Esophagus (tissue), 2 donors: ENCODE results near the gene TRIM2. TPM values are rescaled to one million over a fixed set of nuclear protein-coding genes. Genes with fewer than 3 reads are reported as not detected.

Experiments
- H3K27ac ChIP-seq, 2 donors: one replicate each; pipeline ENCODE4 v1.5.1; 2013; ENCODE audit warnings: low read depth in 2 of 2, mild to moderate bottlenecking in 2 of 2, inconsistent platforms in 1 of 2, low read length in 1 of 2, moderate library complexity in 1 of 2
- H3K27me3 ChIP-seq, 2 donors: one replicate each; pipeline ENCODE4 v1.6.1; 2013; ENCODE audit warnings: low read length in 2 of 2, control low read depth in 1 of 2, mild to moderate bottlenecking in 1 of 2; ENCODE audit not compliant: insufficient read depth in 2 of 2, control insufficient read depth in 1 of 2
- H3K36me3 ChIP-seq, 2 donors: one replicate each; pipeline ENCODE4 v1.6.1; 2013; ENCODE audit warnings: low read length in 1 of 2; ENCODE audit not compliant: control insufficient read depth in 2 of 2, insufficient read depth in 2 of 2
- H3K4me1 ChIP-seq, 2 donors: one replicate each; pipeline ENCODE4 v1.6.1; 2013; ENCODE audit warnings: low read length in 1 of 2; ENCODE audit not compliant: control insufficient read depth in 2 of 2, insufficient read depth in 2 of 2
- H3K4me3 ChIP-seq, 2 donors: one replicate each; pipeline ENCODE4 v1.5.1; 2013; ENCODE audit warnings: low read length in 2 of 2, mild to moderate bottlenecking in 2 of 2, low read depth in 1 of 2, moderate library complexity in 1 of 2
- H3K9me3 ChIP-seq, 2 donors: one replicate each; pipeline ENCODE4 v1.6.1; 2013; ENCODE audit warnings: mild to moderate bottlenecking in 2 of 2, low read depth in 1 of 2, low read length in 1 of 2, moderate library complexity in 1 of 2; ENCODE audit not compliant: control insufficient read depth in 2 of 2, insufficient read depth in 1 of 2
- WGBS, 2 donors: extraction: QIAGEN DNeasy Blood & Tissue Kit; methylation state at CpG; one replicate each; pipeline ENCODE4 v1.1.7; 2013; 5-methylcytosine and 5-hydroxymethylcytosine counted together
- polyA plus RNA-seq, 2 donors: library from polyadenylated mRNA; stranded (reverse); fragments of 200-250 nt; gene quantifications; one replicate each; pipeline ENCODE4 v1.2.3, GENCODE V29; 2013
- donor health status: healthy with polysubstance abuse.
- donor health status: Bipolar disorder and iron deficiency.

The TRIM2 gene
- polyA plus RNA-seq, 2 donors = 4.0 to 8.8 TPM

- no peaks in the 10 kb centered on the region for H3K9me3 ChIP-seq
- no peaks in the 10 kb centered on the region for H3K4me1 ChIP-seq
- H3K27ac ChIP-seq = no peak overlapping the region
- H3K36me3 ChIP-seq = no peaks in the 10 kb centered on the region
- H3K27me3 ChIP-seq = no peaks in the 10 kb centered on the region
- H3K4me3 ChIP-seq = no peak overlapping the region
- 87 to 88% methylated on average over 9 of the region's 9 CpGs for WGBS, 2 donors
Measured at GRCh38 chr4:153265306-153266047, 61.2 kb downstream of the TRIM2 start.

- no peak overlapping the region for H3K4me3 ChIP-seq
- WGBS, 2 donors = 66 to 74% methylated on average over 3 of the region's 3 CpGs
- H3K4me1 ChIP-seq = no peaks in the 10 kb centered on the region
- H3K9me3 ChIP-seq = no peaks in the 10 kb centered on the region
- H3K27ac ChIP-seq = no peak overlapping the region
- H3K36me3 ChIP-seq = no peaks in the 10 kb centered on the region
- H3K27me3 ChIP-seq = no peaks in the 10 kb centered on the region
Measured at GRCh38 chr4:153266988-153267387, 62.7 kb downstream of the TRIM2 start.

GRCh38 chr4:153267890-153268289, 63.6 kb downstream of the TRIM2 start:
- H3K27ac ChIP-seq = no peak overlapping the region
- 65 to 77% methylated on average over 7 of the region's 7 CpGs for WGBS, 2 donors
- no peaks in the 10 kb centered on the region for H3K4me1 ChIP-seq
- H3K36me3 ChIP-seq = no peaks in the 10 kb centered on the region
- no peaks in the 10 kb centered on the region for H3K27me3 ChIP-seq
- no peak overlapping the region for H3K4me3 ChIP-seq
- H3K9me3 ChIP-seq = no peaks in the 10 kb centered on the region

- no peak overlapping the region for H3K27ac ChIP-seq
- no peak overlapping the region for H3K4me3 ChIP-seq
- H3K9me3 ChIP-seq = no peaks in the 10 kb centered on the region
- H3K36me3 ChIP-seq = no peaks in the 10 kb centered on the region
- H3K27me3 ChIP-seq = no peaks in the 10 kb centered on the region
- no peaks in the 10 kb centered on the region for H3K4me1 ChIP-seq
- 65 to 77% methylated on average over 4 of the region's 4 CpGs for WGBS, 2 donors
Measured at GRCh38 chr4:153268295-153268694, 64.1 kb downstream of the TRIM2 start.

DNA sequence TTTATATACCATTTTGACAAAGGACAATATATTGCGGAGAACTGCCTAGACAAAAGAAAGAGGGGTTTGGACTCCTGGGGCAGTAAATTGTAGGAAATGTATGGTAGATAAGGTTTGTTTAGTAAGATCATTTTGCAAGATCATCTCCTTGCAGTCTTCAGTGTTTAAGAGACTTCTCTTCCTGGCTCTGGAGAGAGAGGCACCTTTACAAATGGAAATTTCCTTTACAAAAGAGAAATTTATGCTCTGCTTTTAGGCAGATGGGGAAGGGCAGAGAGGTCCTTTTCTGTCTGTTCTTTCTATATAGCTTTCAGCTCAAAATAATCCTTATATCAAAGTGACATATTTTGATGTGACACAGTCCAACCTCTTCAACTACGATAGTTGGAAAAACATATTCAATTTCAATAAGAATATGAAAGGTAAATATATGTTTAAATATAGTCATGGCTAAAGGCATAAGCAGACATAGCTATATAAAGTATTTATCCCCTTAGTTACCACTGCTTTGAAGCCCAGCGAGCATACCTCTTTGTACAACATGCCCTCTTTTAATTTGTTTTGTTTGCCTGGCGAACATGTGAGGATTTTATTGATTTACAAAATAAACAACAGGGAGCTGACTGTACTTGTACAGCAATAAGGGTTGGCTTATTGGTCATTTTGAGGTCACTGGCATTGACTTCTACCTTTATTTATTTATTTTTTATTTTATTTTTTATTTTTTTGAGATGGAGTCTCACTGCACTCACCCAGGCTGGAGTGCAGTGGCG, 65.2 kb downstream of the TRIM2 start:
- Histone ChIP-seq H3K4me1 (no peaks in the 10 kb centered on the region), H3K27me3 (no peaks in the 10 kb centered on the region), H3K27ac (no peak overlapping the region), H3K36me3 (no peaks in the 10 kb centered on the region), H3K4me3 (no peak overlapping the region), H3K9me3 (no peaks in the 10 kb centered on the region)
- 87 to 95% methylated on average over 5 of the region's 5 CpGs for WGBS, 2 donors

DNA sequence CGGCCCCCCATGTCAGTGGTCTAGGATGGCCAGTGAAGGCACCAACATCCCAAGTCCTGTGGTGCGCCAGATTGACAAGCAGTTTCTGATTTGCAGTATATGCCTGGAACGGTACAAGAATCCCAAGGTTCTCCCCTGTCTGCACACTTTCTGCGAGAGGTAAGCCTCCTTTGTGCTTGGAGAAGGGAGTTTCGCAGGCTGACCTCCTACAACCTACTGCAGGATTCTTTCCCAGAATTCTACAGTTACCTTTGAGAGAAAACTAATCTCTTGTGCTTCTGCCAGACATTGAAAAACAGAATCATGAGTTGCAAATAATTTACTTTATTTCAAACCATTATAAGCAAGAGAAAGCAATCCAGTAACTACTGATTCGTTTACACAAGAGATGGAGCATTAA, 66.1 kb downstream of the TRIM2 start:
- no peak overlapping the region for H3K27ac ChIP-seq
- no peaks in the 10 kb centered on the region for H3K36me3 ChIP-seq
- H3K4me1 ChIP-seq = no peaks in the 10 kb centered on the region
- 81 to 86% methylated on average over 6 of the region's 6 CpGs for WGBS, 2 donors
- H3K4me3 ChIP-seq = no peak overlapping the region
- H3K9me3 ChIP-seq = no peaks in the 10 kb centered on the region
- H3K27me3 ChIP-seq = no peaks in the 10 kb centered on the region

DNA sequence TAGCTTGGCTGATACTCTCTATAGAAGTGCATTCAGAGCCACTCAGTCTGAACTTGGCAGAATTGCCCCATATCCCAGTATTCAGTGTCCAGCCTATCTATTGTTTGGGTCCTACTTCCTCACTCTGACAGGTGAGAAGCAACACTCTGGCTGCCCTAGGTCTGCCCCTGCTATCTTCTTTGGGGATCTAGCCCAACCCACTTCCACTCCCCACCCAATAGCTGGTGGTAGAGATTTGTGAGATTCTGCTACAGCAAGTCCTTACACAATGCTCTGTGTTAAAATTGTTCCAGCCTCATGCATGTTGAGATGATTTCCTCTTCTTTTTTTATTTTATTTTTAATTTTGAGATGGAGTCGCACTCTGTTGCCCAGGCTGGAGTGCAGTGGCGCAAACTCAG, 67.6 kb downstream of the TRIM2 start:
- Histone ChIP-seq H3K4me1 (no peaks in the 10 kb centered on the region), H3K27ac (no peak overlapping the region)
- 96 to 97% methylated on average over 2 of the region's 2 CpGs for WGBS, 2 donors

DNA sequence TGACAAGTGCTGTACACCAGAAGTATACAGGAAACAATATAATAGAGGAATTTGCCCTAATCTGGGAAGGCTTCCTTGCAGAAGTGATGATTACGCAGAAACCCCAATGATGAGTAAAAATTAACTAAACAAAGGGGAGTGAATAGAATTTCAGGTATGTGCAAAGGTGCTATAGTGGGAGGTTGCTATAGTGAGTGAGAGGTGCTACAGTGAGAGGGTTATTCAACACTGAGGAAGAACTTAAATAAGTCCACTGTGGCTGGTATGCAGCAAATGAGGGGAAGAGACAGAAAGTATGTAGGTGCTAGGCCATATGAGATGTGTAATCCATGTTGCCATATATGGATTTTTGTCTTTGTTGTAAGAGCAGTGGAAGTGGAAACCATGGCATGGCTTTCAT, 69.5 kb downstream of the TRIM2 start:
- Histone ChIP-seq H3K27me3 (no peaks in the 10 kb centered on the region), H3K9me3 (no peaks in the 10 kb centered on the region), H3K36me3 (no peaks in the 10 kb centered on the region), H3K4me3 (no peak overlapping the region), H3K27ac (no peak overlapping the region), H3K4me1 (peaks cover 0 to 3% of the 10 kb centered on the region in 2 donors)
- 95 to 98% methylated on average over 1 of the region's 1 CpG for WGBS, 2 donors

More for the DNA sequence above, 67.6 kb downstream of the TRIM2 start:
- Histone ChIP-seq H3K9me3 (no peaks in the 10 kb centered on the region), H3K4me3 (no peak overlapping the region), H3K27me3 (no peaks in the 10 kb centered on the region), H3K36me3 (no peaks in the 10 kb centered on the region)

DNA sequence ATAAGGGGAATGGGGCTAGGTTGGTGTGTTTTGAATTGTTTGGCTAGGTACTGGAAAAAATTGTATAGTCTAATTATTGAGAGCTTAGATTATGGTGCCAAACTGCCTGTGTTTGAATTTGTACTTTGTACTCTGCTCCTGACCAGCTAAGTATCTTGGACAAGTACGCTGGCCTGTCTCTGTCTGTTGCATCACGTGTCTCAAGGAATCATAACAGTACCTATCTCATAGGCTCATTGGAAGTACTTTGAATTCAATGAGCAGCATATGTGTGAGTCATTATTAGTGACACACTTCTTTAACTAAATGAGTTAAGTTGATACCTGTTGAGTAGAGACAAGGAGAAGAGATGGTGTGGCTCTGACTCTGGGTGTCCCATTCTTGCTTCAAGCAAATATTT, 70.7 kb downstream of the TRIM2 start:
- H3K36me3 ChIP-seq = no peaks in the 10 kb centered on the region
- no peaks in the 10 kb centered on the region for H3K27me3 ChIP-seq
- no peak overlapping the region for H3K27ac ChIP-seq
- H3K4me3 ChIP-seq = no peak overlapping the region
- H3K9me3 ChIP-seq = no peaks in the 10 kb centered on the region
- 75 to 82% methylated on average over 2 of the region's 2 CpGs for WGBS, 2 donors
- peaks cover 0 to 3% of the 10 kb centered on the region in 2 donors for H3K4me1 ChIP-seq
